Measurements from ENCODE around the gene FMNL2.
"Not testable (repeated sequence)": the region's sequence is repeated elsewhere in the genome, so short reads cannot be mapped to it uniquely, and the experiment has no call there.

The FMNL2 gene

GRCh38 chr2:152468899-152469692, 134.1 kb downstream of the FMNL2 start:
- DNase-seq (ENCODE audit: low read depth, low spot score), result no peak

DNA sequence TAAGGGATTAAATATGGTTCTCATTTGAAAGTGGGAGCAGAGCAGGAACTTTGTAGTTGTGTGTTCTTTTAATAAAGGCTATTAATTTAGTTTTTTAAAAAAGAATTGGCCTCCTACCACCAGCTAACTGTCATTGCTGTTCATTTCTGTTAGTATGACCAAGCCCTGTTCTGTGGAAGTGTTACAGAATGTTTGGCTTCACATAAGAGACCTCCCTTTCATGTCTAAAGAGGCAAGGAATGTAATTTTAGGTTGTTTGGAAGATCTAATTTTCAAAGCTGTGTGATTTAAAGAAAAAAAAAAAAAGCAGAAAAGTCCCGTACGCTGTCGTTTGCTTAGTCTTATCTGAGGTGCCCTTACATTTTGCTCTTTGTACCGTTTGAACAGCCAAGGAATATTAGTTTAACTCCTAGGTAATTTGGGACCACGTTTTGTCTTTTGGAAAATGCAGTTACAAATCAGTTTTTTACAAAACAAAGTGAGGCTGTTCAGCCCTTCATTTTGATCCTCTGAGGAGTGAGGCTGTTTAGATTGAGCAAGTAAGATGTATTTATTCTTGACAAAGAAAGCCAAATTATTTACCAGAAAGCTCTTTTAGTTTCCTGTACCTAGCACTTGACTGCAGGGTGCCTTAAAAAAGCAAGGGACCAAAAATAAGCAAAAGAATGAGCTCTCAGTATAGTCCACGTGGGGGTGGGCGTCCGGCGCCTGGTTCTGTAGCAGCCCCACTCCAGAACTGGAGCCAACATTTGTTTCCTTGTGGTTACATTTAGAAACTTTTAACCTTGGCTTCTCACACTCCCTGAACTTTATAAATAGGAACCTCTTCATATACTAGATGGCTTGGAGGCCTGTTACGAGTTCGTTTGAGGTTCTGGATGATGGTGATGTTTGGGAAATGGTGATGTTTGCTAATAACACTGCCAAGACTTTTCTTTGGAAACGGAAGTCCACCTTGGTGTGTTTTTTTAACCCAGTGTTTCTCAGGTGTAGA, 136.2 kb downstream of the FMNL2 start:
- DNase-seq (ENCODE audit: low read depth, low spot score), result no peak

DNA sequence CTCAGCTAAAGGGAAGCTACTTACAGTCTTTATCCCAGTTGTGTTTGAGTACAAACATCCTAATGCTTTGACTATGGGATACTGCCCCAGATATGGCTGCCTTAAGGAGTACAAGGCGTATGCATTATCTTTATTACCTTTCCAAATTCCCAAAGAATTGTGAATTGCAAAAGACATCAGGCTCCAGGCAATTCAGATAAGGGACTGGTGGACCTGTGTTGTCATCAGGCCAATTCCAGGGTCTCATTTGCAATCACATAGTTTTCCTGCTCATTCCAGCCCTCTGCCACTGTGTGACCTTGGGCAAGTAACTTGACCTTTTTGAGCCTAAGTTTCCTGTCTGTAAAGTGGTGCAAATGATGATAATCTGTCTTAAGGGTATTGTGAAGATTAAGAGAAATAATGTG, 137.5 kb downstream of the FMNL2 start:
- DNase-seq (ENCODE audit: low read depth, low spot score), result no peak

- no peak for DNase-seq (ENCODE audit: low read depth, low spot score)
These were observed 138.3 kb downstream of the FMNL2 start for GRCh38 chr2:152473151-152473857.

DNA sequence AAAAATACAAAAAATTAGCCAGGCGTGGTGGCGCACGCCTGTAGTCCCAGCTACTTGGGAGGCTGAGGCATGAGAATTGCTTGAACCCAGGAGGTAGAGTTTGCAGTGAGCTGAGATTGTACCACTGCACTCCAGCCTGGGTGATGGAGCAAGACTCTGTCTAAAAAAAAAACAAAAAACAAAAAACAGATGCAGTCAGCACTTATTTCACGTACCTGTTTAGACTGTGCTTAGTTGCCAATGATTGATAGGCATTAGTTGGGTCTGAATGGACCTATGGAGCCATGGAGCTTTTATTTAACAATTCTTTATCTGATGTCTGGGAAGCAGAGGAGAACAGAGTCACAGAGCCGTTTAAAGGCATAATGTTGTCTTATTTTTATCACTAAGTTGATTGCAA, 139.5 kb downstream of the FMNL2 start:
- DNase-seq (ENCODE audit: low read depth, low spot score), result not testable (repeated sequence)

DNA sequence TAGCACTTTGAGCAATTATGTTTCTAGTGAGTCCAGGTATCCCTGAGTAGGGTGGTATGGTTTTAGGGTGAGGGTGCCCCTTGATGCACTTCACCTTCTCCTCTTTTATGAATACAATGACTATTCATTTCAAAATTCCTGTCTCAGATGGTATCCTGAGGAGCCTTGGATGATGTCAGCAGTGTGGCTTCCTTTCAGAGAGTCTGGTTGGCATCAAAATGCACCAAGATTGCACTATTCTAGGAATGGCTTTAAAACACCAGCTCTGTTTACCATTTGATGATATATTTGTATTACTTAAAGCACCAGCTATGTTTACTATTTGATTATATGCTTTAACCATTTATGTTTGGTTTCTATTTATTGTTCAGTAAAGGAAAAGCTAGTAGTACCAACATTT, 141.0 kb downstream of the FMNL2 start:
- DNase-seq (ENCODE audit: low read depth, low spot score), result no peak

GRCh38 chr2:152477347-152478092, 142.5 kb downstream of the FMNL2 start:
- no peak for DNase-seq (ENCODE audit: low read depth, low spot score)

- no peak for DNase-seq (ENCODE audit: low read depth, low spot score)
These were observed 144.3 kb downstream of the FMNL2 start for GRCh38 chr2:152479282-152479681.

DNA sequence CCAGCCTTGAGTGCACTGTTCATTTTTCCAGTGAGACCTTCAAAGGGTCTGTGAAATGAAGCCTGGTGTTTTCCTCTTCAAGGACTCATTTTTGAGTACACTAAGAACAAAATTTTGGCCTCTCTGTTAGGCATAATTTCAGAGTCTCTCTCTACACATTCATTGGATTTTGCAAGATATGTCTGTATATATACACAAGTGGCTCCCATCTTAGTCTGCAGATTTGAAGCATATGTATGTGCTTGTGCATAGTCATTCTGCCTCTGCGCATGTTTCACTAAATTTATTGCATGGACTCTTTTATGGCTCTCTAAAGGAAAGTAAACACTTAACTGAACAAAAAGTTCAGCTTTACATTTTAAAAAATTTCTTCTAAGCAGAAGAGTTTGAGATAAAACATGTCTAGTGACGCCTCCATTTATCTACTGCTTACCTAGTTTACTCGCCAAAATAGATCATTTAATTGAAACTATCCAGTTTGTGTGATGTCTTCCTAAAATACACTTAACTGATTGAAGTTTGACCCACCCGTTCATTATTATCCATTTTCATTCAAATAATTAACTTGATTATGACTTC, 145.9 kb downstream of the FMNL2 start:
- no peak for DNase-seq (ENCODE audit: low read depth, low spot score)

- no peak for DNase-seq (ENCODE audit: low read depth, low spot score)
These were observed 147.1 kb downstream of the FMNL2 start for GRCh38 chr2:152481881-152482583.

DNA sequence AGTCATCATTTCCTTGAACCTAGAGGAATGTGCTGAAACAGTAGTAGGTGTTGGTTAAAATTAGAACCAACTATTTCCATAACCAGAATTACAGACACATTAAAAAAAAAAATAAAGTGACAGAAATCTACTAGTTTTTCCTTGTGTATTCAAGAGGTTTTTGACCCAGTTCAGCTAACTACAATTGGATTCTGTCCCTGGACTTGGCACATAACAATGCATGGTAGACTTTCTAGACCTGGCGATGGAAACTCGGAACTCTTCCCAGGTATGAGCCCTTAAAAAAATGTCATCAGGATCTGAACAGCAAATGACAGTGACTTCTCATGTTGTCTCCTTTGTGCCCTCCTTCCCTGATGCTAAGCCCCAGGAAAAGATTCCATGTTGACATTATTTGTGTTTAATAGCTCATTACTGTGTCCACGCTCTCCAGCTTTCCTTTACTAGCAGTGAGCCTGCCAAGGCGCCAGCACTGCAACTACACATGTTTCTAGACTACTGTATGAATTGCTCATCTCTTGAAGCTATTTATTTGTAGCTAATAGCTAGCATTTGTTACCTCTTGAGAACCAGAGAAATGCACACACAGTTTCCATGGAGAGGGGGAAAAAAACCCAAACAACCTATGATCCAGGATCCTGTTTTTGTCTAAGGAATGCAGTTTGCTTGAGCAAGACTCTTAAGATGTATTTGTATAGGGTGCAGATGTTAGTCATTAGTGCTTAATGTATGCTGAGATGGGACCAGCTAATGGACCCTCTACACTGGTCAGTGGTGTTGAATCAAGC, 148.5 kb downstream of the FMNL2 start:
- DNase-seq (ENCODE audit: low read depth, low spot score), result no peak

- no peak for DNase-seq (ENCODE audit: low read depth, low spot score)
These were observed 151.2 kb downstream of the FMNL2 start for GRCh38 chr2:152485954-152486736.

DNA sequence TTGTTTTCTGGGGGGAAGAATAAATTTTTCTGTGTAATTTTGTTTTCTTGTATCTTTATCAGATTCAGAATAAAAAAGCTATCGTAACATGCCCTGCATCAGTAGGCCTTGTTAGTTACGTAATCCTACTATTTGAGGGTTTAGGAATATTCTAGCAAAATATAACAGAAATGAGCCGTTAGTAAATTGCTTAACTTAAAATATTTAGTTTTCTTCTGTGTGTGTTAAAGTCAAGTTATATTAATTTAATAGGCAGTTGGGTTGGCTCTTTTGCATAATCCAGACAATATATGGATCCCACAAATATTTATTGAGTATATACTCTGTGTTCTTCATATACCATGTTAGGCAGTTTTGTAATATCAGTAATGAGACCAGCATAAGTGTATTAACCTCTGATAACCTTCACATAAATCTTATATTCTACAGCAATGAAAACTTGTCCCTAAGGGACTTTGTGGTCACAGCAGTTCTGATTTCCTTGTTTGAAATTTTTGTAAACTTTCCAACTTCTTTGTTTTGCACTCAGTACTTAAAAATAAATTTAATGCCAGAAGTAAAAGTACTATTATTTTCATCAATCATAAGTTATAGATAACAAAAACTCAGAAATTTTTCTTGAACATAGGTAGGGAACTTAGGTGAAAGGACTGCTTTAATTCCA, 151.9 kb downstream of the FMNL2 start:
- DNase-seq (ENCODE audit: low read depth, low spot score), result no peak

GRCh38 chr2:152488075-152488474, 153.1 kb downstream of the FMNL2 start:
- no peak for DNase-seq (ENCODE audit: low read depth, low spot score)

DNA sequence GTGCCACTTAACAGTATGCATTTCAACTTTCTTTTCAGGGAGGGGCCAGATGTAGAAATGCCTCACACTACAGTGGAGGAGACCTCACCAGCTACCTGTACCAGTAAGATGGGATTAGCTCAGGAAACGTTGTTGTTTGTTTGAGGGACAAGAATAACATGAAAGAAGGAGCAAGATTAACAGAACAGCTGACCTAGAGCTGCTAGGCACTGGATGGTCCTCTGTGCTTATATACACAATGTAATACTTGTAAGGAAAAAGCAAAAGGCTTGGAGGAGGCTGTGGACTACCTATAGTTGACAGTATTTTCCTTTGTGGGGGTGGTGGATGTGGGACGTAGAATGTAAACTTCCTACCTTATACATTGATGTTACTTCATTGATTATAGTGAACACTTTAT, 154.4 kb downstream of the FMNL2 start:
- DNase-seq (ENCODE audit: low read depth, low spot score), result no peak

DNA sequence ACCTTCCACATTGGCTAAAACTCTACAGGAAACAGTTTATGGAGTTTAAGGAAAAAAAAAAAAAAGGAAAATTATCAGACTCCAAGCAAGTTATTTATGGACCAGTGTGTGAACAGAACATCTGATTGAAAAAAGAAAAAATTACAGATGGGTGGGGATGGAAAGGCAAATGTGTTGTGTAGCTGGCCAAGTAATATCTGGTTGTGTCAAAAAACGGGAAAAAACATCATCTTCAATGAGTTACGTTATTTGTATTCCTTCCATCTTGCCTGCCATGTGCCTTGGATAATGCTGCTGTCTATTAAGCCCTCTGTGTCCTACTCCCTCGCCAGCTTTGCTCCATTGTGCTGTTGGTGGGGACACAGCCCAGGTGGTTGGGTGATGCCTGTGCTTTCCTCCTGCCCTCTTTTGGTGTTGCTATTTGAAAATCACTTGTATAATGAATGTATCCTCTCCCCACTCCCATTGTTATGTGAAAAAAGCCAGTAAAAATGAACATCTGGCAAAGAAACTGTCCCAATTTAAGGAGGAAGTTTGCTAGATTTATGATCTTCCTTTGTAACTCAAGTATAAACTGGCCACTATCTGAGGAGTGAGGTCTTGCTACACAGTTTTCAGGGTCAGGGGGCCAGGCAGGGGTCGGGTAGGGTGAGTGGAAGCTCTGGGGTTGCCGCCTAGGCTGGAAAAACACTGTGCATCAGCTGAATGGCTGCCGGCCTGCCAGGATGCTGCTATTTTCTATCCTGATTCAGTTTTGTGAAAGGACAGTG, 155.9 kb downstream of the FMNL2 start:
- no peak for DNase-seq (ENCODE audit: low read depth, low spot score)

DNA sequence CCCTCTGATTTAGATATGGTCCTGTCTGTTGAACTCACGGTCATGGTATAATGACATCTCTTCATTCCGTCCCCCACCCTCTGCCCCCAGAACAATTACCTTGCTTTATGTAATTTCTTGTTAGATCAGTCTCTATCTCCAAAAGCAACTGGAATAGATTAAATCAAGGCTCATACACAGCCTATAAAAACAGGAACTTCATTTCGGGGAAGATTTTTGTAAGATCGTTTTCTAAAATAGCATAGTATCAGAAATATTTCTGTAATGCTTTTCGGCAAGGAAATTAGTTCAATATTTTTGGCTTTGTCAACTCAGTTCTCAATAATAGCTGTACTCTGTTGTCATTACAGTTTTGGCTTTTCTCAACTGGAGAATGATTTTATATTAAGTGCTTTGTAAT, 157.2 kb downstream of the FMNL2 start:
- DNase-seq (ENCODE audit: low read depth, low spot score), result no peak

Data from activated naive CD8-positive, alpha-beta T cell treated with anti-CD3 and anti-CD28 coated beads, Interleukin-2, amount 50 U/mL, for 16 hours (primary cell).